Endothelial cell of umbilical vein (primary cell): Measurements from ENCODE around the gene HK3. TPM values are rescaled to one million over a fixed set of nuclear protein-coding genes. Genes with fewer than 3 reads are reported as not detected.

ENCODE experiments used
- BruUV-seq: library from RNA; stranded (reverse); fragments of 400-500 nt; replicated peaks from 2 replicates; lab custom pipeline; 2021; lab: Mats Ljungman, UMichigan
- CTCF ChIA-PET: fragments of 300-600, 350-600 bp; sonication (Branson Sonifier 250); formaldehyde crosslinking; loops from one replicate; lab custom pipeline; 2021; ENCODE audit warnings: antibody characterized with exemption, inconsistent platforms; lab: Charles Lee
- POLR2A ChIA-PET: fragments of 300-600, 350-600 bp; sonication (Branson Sonifier 250); formaldehyde crosslinking; loops from one replicate; lab custom pipeline; 2021; ENCODE audit warnings: antibody characterized with exemption, inconsistent platforms; lab: Charles Lee
- DNase-seq: peaks from one replicate; pipeline ENCODE4 v3.0.0-alpha.2; 2011; ENCODE audit warnings: low read depth, low spot score
- FAIRE-seq: peaks from 2 replicates; lab custom pipeline; 2011; peaks lifted over from hg19 to GRCh38; lab: Jason Lieb, UNC
- H2AFZ ChIP-seq: 2 replicates; pipeline ENCODE4 v1.6.0; 2012; ENCODE audit warnings: low read depth, low read length, control low read depth, inconsistent platforms
- H3K27ac ChIP-seq: 2 replicates; pipeline ENCODE4 v1.5.1; 2011; ENCODE audit warnings: low read depth, mild to moderate bottlenecking, control low read depth, low read length, moderate library complexity; ENCODE audit not compliant: insufficient read depth
- H3K27me3 ChIP-seq, 2 experiments: 2 replicates each; pipeline versions ENCODE4 v1.6.0 to v1.6.1; 2011; ENCODE audit warnings: low read length in 2 of 2, mixed read lengths in 1 of 2; ENCODE audit not compliant: control insufficient read depth in 2 of 2, insufficient read depth in 2 of 2
- H3K36me3 ChIP-seq, 2 experiments: 2 replicates in 1 of 2; 3 replicates in 1 of 2; pipeline ENCODE4 v1.5.1; 2011; ENCODE audit warnings: low read length in 2 of 2, mild to moderate bottlenecking in 1 of 2, moderate library complexity in 1 of 2; ENCODE audit not compliant: control insufficient read depth in 2 of 2, insufficient read depth in 2 of 2; ENCODE audit errors: extremely low read depth in 1 of 2
- H3K4me1 ChIP-seq: 3 replicates; pipeline ENCODE4 v1.5.1; 2011; ENCODE audit warnings: mild to moderate bottlenecking, low read length; ENCODE audit not compliant: control insufficient read depth, insufficient read depth; ENCODE audit errors: extremely low read depth
- H3K4me2 ChIP-seq: 2 replicates; pipeline ENCODE4 v1.6.1; 2011; ENCODE audit warnings: low read length, control low read depth, mixed read lengths; ENCODE audit not compliant: insufficient read depth
- H3K4me3 ChIP-seq, 3 experiments: fragments of 200-600 bp in 1 of 3; sonication (generic), shearing (Covaris generic) in 1 of 3; replicated peaks in 1 of 3; 2 replicates each; pipeline ENCODE4 v1.5.1; 2011 to 2016; ENCODE audit warnings: control low read depth in 3 of 3, low read length in 3 of 3, mild to moderate bottlenecking in 2 of 3, inconsistent platforms in 1 of 3, low read depth in 1 of 3, moderate library complexity in 1 of 3; ENCODE audit not compliant: insufficient read depth in 1 of 3
- H3K79me2 ChIP-seq: 2 replicates; pipeline ENCODE4 v1.6.0; 2012; ENCODE audit warnings: low read length, inconsistent platforms; ENCODE audit not compliant: control insufficient read depth, insufficient read depth
- H3K9ac ChIP-seq: replicated peaks from 2 replicates; pipeline ENCODE3; 2011; ENCODE audit warnings: low read length, control low read depth; ENCODE audit not compliant: insufficient read depth; ENCODE audit errors: extremely low read depth
- H3K9me1 ChIP-seq: replicated peaks from 3 replicates; pipeline ENCODE4 v1.6.0; 2011; ENCODE audit warnings: mild to moderate bottlenecking, low read length; ENCODE audit not compliant: control insufficient read depth, insufficient read depth; ENCODE audit errors: extremely low read depth
- H3K9me3 ChIP-seq: replicated peaks from 2 replicates; pipeline ENCODE4 v1.5.1; 2012; ENCODE audit warnings: low read length, inconsistent platforms; ENCODE audit not compliant: control insufficient read depth, insufficient read depth
- H4K20me1 ChIP-seq: replicated peaks from 2 replicates; pipeline ENCODE3; 2011; ENCODE audit warnings: mild to moderate bottlenecking, low read length; ENCODE audit not compliant: control insufficient read depth, insufficient read depth; ENCODE audit errors: extremely low read depth
- CTCF ChIP-seq, 2 donors: IDR thresholded peaks; 1 replicate in 1 of 2; 2 replicates in 1 of 2; pipeline ENCODE4 v1.5.1; 2011; ENCODE audit warnings: low read length in 2 of 2, mild to moderate bottlenecking in 2 of 2, moderate library complexity in 2 of 2, control low read depth in 1 of 2, inconsistent platforms in 1 of 2, low read depth in 1 of 2; ENCODE audit not compliant: insufficient read depth in 1 of 2; ENCODE audit errors: extremely low read depth in 1 of 2
- EZH2 ChIP-seq: IDR thresholded peaks from 2 replicates; pipeline ENCODE4 v1.6.1; 2012; ENCODE audit warnings: borderline replicate concordance, low read depth, mild to moderate bottlenecking, moderate library complexity, low read length, inconsistent platforms; ENCODE audit not compliant: severe bottlenecking
- FOS ChIP-seq: IDR thresholded peaks from 2 replicates; pipeline ENCODE4 v1.6.1; 2011; ENCODE audit warnings: mild to moderate bottlenecking, low read length, moderate library complexity, borderline replicate concordance; ENCODE audit not compliant: insufficient read depth
- GATA2 ChIP-seq: IDR thresholded peaks from 2 replicates; pipeline ENCODE4 v1.7.0; 2011; ENCODE audit warnings: low read depth, mild to moderate bottlenecking, moderate library complexity, mixed read lengths, low read length; ENCODE audit not compliant: insufficient read length, insufficient read depth
- JUN ChIP-seq: IDR thresholded peaks from 2 replicates; pipeline ENCODE4 v1.6.1; 2011; ENCODE audit warnings: borderline replicate concordance, low read depth; ENCODE audit not compliant: insufficient read length, insufficient read depth
- MYC ChIP-seq: IDR thresholded peaks from one replicate; pipeline ENCODE4 v1.6.1; 2011; ENCODE audit warnings: mild to moderate bottlenecking, low read depth, low read length
- POLR2A ChIP-seq: IDR thresholded peaks from 2 replicates; pipeline ENCODE4 v1.6.1; 2012; ENCODE audit warnings: low read depth, mild to moderate bottlenecking, control low read depth, low read length
- POLR2AphosphoS5 ChIP-seq: IDR thresholded peaks from 2 replicates; pipeline ENCODE4 v1.6.1; 2012; ENCODE audit warnings: low read depth, mild to moderate bottlenecking, control low read depth, low read length, moderate library complexity; ENCODE audit not compliant: insufficient read depth
- dilution Hi-C: fragments of 300-500 bp; cut with MboI; formaldehyde crosslinking; loops from one replicate; pipeline ENCODE4 v1.15.0; 2019; ENCODE audit warnings: low sequenced_read_pairs; ENCODE audit not compliant: extremely low pct_ligation_motif_present
- intact Hi-C: fragments of 100-400 bp; cut with micrococcal nuclease; formaldehyde crosslinking; loops from one replicate; pipeline ENCODE4 v1.10.0; 2022
- polyA plus RNA-seq, 4 experiments: library from polyadenylated mRNA; depleted of rRNA in 3 of 4; stranded (reverse) in 3 of 4; unstranded in 1 of 4; fragments of >200 nt; gene quantifications; 2 replicates each; pipeline versions ENCODE4 v1.2.1 to v1.2.3, GENCODE V29; 2011 to 2012; ENCODE audit warnings: missing spikeins in 1 of 4
- total RNA-seq: library from RNA; stranded (reverse); gene quantifications from 2 replicates; pipeline ENCODE4 v1.2.3, GENCODE V29; 2021
- TF ChIP-seq, protein P1 (sequence below): IDR thresholded peaks from 2 replicates; pipeline ENCODE4 v1.6.1; 2011; ENCODE audit not compliant: insufficient read depth, insufficient read length

HK3 gene
- total and polyA plus RNA-seq, 2 donors (not counting 3 experiments of a cell fraction or from before 2014, with no cell fraction given) = not detected

DNA sequence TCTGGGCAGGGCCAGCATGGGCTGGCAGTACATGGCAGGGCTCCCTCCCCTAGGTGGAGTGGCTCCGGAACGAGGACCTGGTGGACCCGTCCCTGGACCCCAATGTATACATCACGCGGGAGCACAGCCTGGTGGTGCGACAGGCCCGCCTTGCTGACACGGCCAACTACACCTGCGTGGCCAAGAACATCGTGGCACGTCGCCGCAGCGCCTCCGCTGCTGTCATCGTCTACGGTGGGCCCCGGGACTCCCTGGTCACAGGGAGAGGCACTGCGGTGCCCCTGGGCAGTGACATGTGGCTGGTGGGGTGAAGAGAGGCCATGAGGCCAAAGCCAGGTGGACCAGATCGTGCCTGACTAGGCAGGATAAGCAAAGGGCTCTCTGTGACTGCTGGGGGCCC, 30.4 kb downstream of the HK3 start:
- BruUV-seq = no TSS peak
- dilution Hi-C loops = no loop called here
- Histone ChIP-seq H2AFZ (no peak overlapping the region), H3K4me1 (no peaks in the 10 kb centered on the region), H3K27me3 (peaks cover 5 to 11% of the 10 kb centered on the region in 2 experiments), H3K9me3 (no peaks in the 10 kb centered on the region), H3K9me1 (no peaks in the 10 kb centered on the region), H3K4me3 (no peak overlapping the region), H4K20me1 (no peaks in the 10 kb centered on the region), H3K9ac (no peak overlapping the region), H3K79me2 (no peaks in the 10 kb centered on the region), H3K4me2 (no peak overlapping the region), H3K27ac (no peak overlapping the region), H3K36me3 (no peaks in the 10 kb centered on the region)
- TF ChIP-seq POLR2AphosphoS5 (no peak), FOS (no peak), EZH2 (no peak), CTCF (IDR thresholded peaks at IDR 0.05; ENCODE audit: extremely low read depth in 1 of 2, insufficient read depth in 1 of 2, low read depth in 1 of 2, low read length in 2 of 2) (no peak), GATA2 (no peak), MYC (no peak), POLR2A (no peak), JUN (no peak)
- TF ChIP-seq, protein P1, sequence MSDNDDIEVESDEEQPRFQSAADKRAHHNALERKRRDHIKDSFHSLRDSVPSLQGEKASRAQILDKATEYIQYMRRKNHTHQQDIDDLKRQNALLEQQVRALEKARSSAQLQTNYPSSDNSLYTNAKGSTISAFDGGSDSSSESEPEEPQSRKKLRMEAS = no peak
- POLR2A ChIA-PET = no interaction called here
- FAIRE-seq (no peak), DNase-seq (no peak)
- intact Hi-C loops = no loop called here
- CTCF ChIA-PET = no interaction called here
